HEK293 (cell line): ENCODE results near the gene HOXB9.

ENCODE experiments used
- CTCF ChIA-PET: fragments of 350-600 bp; formaldehyde crosslinking; extraction: SDS; loops from one replicate; lab custom pipeline; 2021; ENCODE audit warnings: antibody characterized with exemption; lab: Yijun Ruan, JAX
- POLR2A ChIA-PET: fragments of 300-600 bp; formaldehyde crosslinking; extraction: SDS; loops from one replicate; lab custom pipeline; 2020; ENCODE audit warnings: antibody characterized with exemption, inconsistent platforms; lab: Yijun Ruan, JAX
- H3K27ac ChIP-seq: fragments of 200-500 bp; sonication (Bioruptor generic); 2 replicates; pipeline ENCODE4 v1.5.1; 2014; ENCODE audit warnings: low read depth, low read length, control low read depth, inconsistent platforms; ENCODE audit errors: extremely low read depth
- H3K36me3 ChIP-seq, 2 experiments: fragments of 200-500 bp in 1 of 2; sonication (Bioruptor generic) in 1 of 2; 1 replicate in 1 of 2; 2 replicates in 1 of 2; pipeline ENCODE4 v1.5.1; 2014 to 2017; ENCODE audit warnings: inconsistent platforms in 2 of 2, low read length in 2 of 2; ENCODE audit not compliant: control insufficient read depth in 2 of 2, insufficient read depth in 1 of 2
- H3K4me1 ChIP-seq: fragments of 200-500 bp; sonication (Bioruptor generic); 2 replicates; pipeline ENCODE4 v1.5.1; 2014; ENCODE audit warnings: mild to moderate bottlenecking, low read length, inconsistent platforms; ENCODE audit not compliant: control insufficient read depth, insufficient read depth
- H3K4me3 ChIP-seq: 2 replicates; pipeline ENCODE4 v1.5.1; 2011; ENCODE audit warnings: low read depth, mild to moderate bottlenecking, control low read depth, low read length, moderate library complexity
- H3K9me3 ChIP-seq: fragments of 200-500 bp; sonication (Bioruptor generic); 2 replicates; pipeline ENCODE4 v1.5.1; 2014; ENCODE audit warnings: low read depth, low read length, inconsistent platforms; ENCODE audit not compliant: control insufficient read depth, insufficient read depth
- GFI1B ChIP-seq: fragments of 450-650 bp; formaldehyde crosslinking; IDR thresholded peaks from 2 replicates; pipeline ENCODE4 v1.5.1; 2016; ENCODE audit warnings: missing biosample characterization, missing genetic modification characterization
- HOXA7 ChIP-seq: sonication (generic); formaldehyde crosslinking; IDR thresholded peaks from 2 replicates; pipeline ENCODE4 v1.8.1; 2022; ENCODE audit warnings: missing genetic modification reagents, borderline replicate concordance
- KLF10 ChIP-seq: fragments of 450-650 bp; IDR thresholded peaks from 2 replicates; pipeline ENCODE4 v1.5.1; 2018; ENCODE audit warnings: missing biosample characterization, mild to moderate bottlenecking, missing genetic modification characterization
- KLF8 ChIP-seq: fragments of 450-650 bp; formaldehyde crosslinking; IDR thresholded peaks from 2 replicates; pipeline ENCODE4 v1.5.1; 2016; ENCODE audit warnings: missing biosample characterization, missing genetic modification characterization
- PRDM10 ChIP-seq: fragments of 450-650 bp; formaldehyde crosslinking; IDR thresholded peaks from 2 replicates; pipeline ENCODE4 v1.5.1; 2016; ENCODE audit warnings: missing biosample characterization, missing genetic modification characterization
- PRDM2 ChIP-seq: fragments of 450-650 bp; formaldehyde crosslinking; IDR thresholded peaks from 2 replicates; pipeline ENCODE4 v1.5.1; 2016; ENCODE audit warnings: missing biosample characterization, missing genetic modification characterization, borderline replicate concordance
- YY1 ChIP-seq: fragments of 450-650 bp; formaldehyde crosslinking; IDR thresholded peaks from 2 replicates; pipeline ENCODE4 v1.5.1; 2018; ENCODE audit warnings: missing biosample characterization, missing genetic modification characterization
- ZBTB44 ChIP-seq: fragments of 450-650 bp; IDR thresholded peaks from 2 replicates; pipeline ENCODE4 v1.5.1; 2018; ENCODE audit warnings: missing biosample characterization, mild to moderate bottlenecking, missing genetic modification characterization
- ZEB2 ChIP-seq: fragments of 450-650 bp; formaldehyde crosslinking; IDR thresholded peaks from 2 replicates; pipeline ENCODE4 v1.5.1; 2016; ENCODE audit warnings: missing biosample characterization, missing genetic modification characterization
- ZFHX2 ChIP-seq: fragments of 450-650 bp; formaldehyde crosslinking; conservative IDR thresholded peaks from 2 replicates; pipeline ENCODE4 v1.5.1; 2016; ENCODE audit warnings: missing biosample characterization, missing genetic modification characterization
- ZFP3 ChIP-seq: fragments of 450-650 bp; formaldehyde crosslinking; IDR thresholded peaks from 2 replicates; pipeline ENCODE4 v1.5.1; 2016; ENCODE audit warnings: low read depth, missing biosample characterization, missing genetic modification characterization
- ZIC2 ChIP-seq: fragments of 450-650 bp; formaldehyde crosslinking; IDR thresholded peaks from 2 replicates; pipeline ENCODE4 v1.5.1; 2016; ENCODE audit warnings: missing biosample characterization, missing genetic modification characterization
- ZNF121 ChIP-seq: fragments of 450-650 bp; formaldehyde crosslinking; IDR thresholded peaks from 2 replicates; pipeline ENCODE4 v1.5.1; 2016; ENCODE audit warnings: missing biosample characterization, missing genetic modification characterization
- ZNF133 ChIP-seq: fragments of 450-650 bp; formaldehyde crosslinking; IDR thresholded peaks from 2 replicates; pipeline ENCODE4 v1.5.1; 2016; ENCODE audit warnings: missing biosample characterization, missing genetic modification characterization
- ZNF16 ChIP-seq: fragments of 450-650 bp; formaldehyde crosslinking; IDR thresholded peaks from 2 replicates; pipeline ENCODE4 v1.5.1; 2016; ENCODE audit warnings: low read depth, missing biosample characterization, missing genetic modification characterization
- ZNF202 ChIP-seq: fragments of 450-650 bp; formaldehyde crosslinking; IDR thresholded peaks from 2 replicates; pipeline ENCODE4 v1.5.1; 2016; ENCODE audit warnings: missing biosample characterization, missing genetic modification characterization, borderline replicate concordance
- ZNF266 ChIP-seq: fragments of 450-650 bp; formaldehyde crosslinking; IDR thresholded peaks from 2 replicates; pipeline ENCODE4 v1.5.1; 2016; ENCODE audit warnings: missing biosample characterization, missing genetic modification characterization, low read depth
- ZNF404 ChIP-seq: fragments of 450-650 bp; formaldehyde crosslinking; IDR thresholded peaks from 2 replicates; pipeline ENCODE4 v1.5.1; 2017; ENCODE audit warnings: missing biosample characterization, missing genetic modification characterization
- ZNF530 ChIP-seq: fragments of 450-650 bp; formaldehyde crosslinking; IDR thresholded peaks from 2 replicates; pipeline ENCODE4 v1.5.1; 2016; ENCODE audit warnings: low read depth, missing biosample characterization, missing genetic modification characterization
- ZNF560 ChIP-seq: fragments of 450-650 bp; formaldehyde crosslinking; IDR thresholded peaks from 2 replicates; pipeline ENCODE4 v1.5.1; 2017; ENCODE audit warnings: missing biosample characterization, missing genetic modification characterization, borderline replicate concordance
- ZNF571 ChIP-seq: fragments of 450-650 bp; formaldehyde crosslinking; IDR thresholded peaks from 2 replicates; pipeline ENCODE4 v1.5.0; 2017; ENCODE audit warnings: missing biosample characterization, missing genetic modification characterization
- ZNF600 ChIP-seq: fragments of 450-650 bp; formaldehyde crosslinking; IDR thresholded peaks from 2 replicates; pipeline ENCODE4 v1.5.1; 2016; ENCODE audit warnings: missing biosample characterization, missing genetic modification characterization
- ZNF658 ChIP-seq: fragments of 450-650 bp; formaldehyde crosslinking; IDR thresholded peaks from 2 replicates; pipeline ENCODE4; 2016; ENCODE audit warnings: missing biosample characterization, missing genetic modification characterization
- ZNF768 ChIP-seq: fragments of 450-650 bp; formaldehyde crosslinking; IDR thresholded peaks from 2 replicates; pipeline ENCODE4 v1.5.1; 2018; ENCODE audit warnings: missing biosample characterization, mild to moderate bottlenecking, missing genetic modification characterization
- ZNF791 ChIP-seq: fragments of 450-650 bp; formaldehyde crosslinking; IDR thresholded peaks from 2 replicates; pipeline ENCODE4 v1.5.1; 2016; ENCODE audit warnings: missing biosample characterization, missing genetic modification characterization
- ZNF830 ChIP-seq: fragments of 450-650 bp; IDR thresholded peaks from 2 replicates; pipeline ENCODE4 v1.5.0; 2018; ENCODE audit warnings: missing biosample characterization, missing genetic modification characterization, low read depth, mild to moderate bottlenecking, moderate library complexity

Gene HOXB9

GRCh38 chr17:48636177-48637018 lies 10.2 kb upstream of the HOXB9 start (continued):
- TF ChIP-seq ZNF16 (tag by site-specific recombination) (no peak), ZFP3 (tag by site-specific recombination) (no peak), ZNF560 (tag by site-specific recombination) (no peak), ZNF571 (tag by site-specific recombination) (no peak), ZNF202 (tag by site-specific recombination) (no peak), ZNF121 (no peak), ZNF658 (no peak), ZIC2 (no peak), ZFHX2 (tag by site-specific recombination) (no peak), ZNF600 (tag by site-specific recombination) (peak; percentile 48; the same call in 1 of the 2 replicates), HOXA7 (CRISPR knock-in tag) (no peak), KLF10 (tag by site-specific recombination) (no peak), PRDM10 (tag by site-specific recombination) (no peak), GFI1B (no peak), ZNF791 (tag by site-specific recombination) (no peak), ZNF404 (no peak), ZNF133 (no peak), YY1 (tag by site-specific recombination) (no peak), ZNF768 (tag by site-specific recombination) (no peak), ZBTB44 (tag by site-specific recombination) (no peak), ZEB2 (tag by site-specific recombination) (0 out of 2 replicates have a peak, but pooled peaks have one; percentile 36), KLF8 (0 out of 2 replicates have a peak, but pooled peaks have one; percentile 12), ZNF266 (tag by site-specific recombination) (no peak)

- H3K27ac ChIP-seq = peak overlapping the region; percentile 4; the same call in 1 of the 2 replicates
- ChIA-PET POLR2A (no interaction called here), CTCF (interaction anchor here (0.6 to 2.9 kb wide), 4 partner anchors 9 to 1389 kb away, joined by 3 to 37 read pairs (median 4); partner anchors contain the start of gene HOXB9)
- no peaks in the 10 kb centered on the region for H3K9me3 ChIP-seq
- H3K36me3 ChIP-seq = peaks cover 8 to 56% of the 10 kb centered on the region in 2 experiments; a peak in 2 of 3 replicates
- H3K4me3 ChIP-seq = no peak overlapping the region
- no peaks in the 10 kb centered on the region for H3K4me1 ChIP-seq
- TF ChIP-seq PRDM2 (no peak), ZNF530 (tag by site-specific recombination) (no peak), ZEB2 (tag by site-specific recombination) (no peak), ZNF830 (no peak)
Observed at GRCh38 chr17:48634493-48635208, 8.5 kb upstream of the HOXB9 start.
